ENCODE measurements around the gene SDS. TPM values are rescaled to one million over a fixed set of nuclear protein-coding genes. Genes with fewer than 3 reads are reported as not detected.

Gene SDS
- total and polyA plus RNA-seq, 2 of the 13 experiments (the other 11 are each of a cell fraction or from before 2014, with no cell fraction given): not detected

GRCh38 chr12:113422030-113422885 is 18.6 kb upstream of the SDS start, which contains the start of gene SDSL (continued):
- TF ChIP-seq REST (IDR thresholded peaks at IDR 0.05; ENCODE audit: borderline replicate concordance in 1 of 2, low read depth in 1 of 2, low read length in 2 of 2) (peak in 1 of 2 experiments; percentile 64; a peak in 1 of 4 replicates), ZNF672 (CRISPR knock-in tag; IDR thresholded peaks at IDR 0.05) (no peak), TAF15 (IDR thresholded peaks at IDR 0.05; ENCODE audit: low read depth, low read length, poor library complexity, severe bottlenecking) (no peak), ZNF3 (CRISPR knock-in tag; IDR thresholded peaks at IDR 0.05) (no peak), NAIF1 (CRISPR knock-in tag; IDR thresholded peaks at IDR 0.05; ENCODE audit: borderline replicate concordance) (no peak), SALL1 (CRISPR knock-in tag; IDR thresholded peaks at IDR 0.05) (peak; percentile 55), KLF9 (CRISPR knock-in tag; IDR thresholded peaks at IDR 0.05; ENCODE audit: low read depth) (no peak), KMT2B (CRISPR knock-in tag; IDR thresholded peaks at IDR 0.05) (no peak), PAF1 (CRISPR knock-in tag; IDR thresholded peaks at IDR 0.05) (no peak), ZNF260 (CRISPR knock-in tag; IDR thresholded peaks at IDR 0.05; ENCODE audit: borderline replicate concordance, low read depth) (no peak), ZNF225 (CRISPR knock-in tag; IDR thresholded peaks at IDR 0.05) (0 out of 2 replicates have a peak, but pooled peaks have one; percentile 38), ZNF580 (CRISPR knock-in tag; IDR thresholded peaks at IDR 0.05; ENCODE audit: borderline replicate concordance, low read depth) (no peak), GPBP1L1 (CRISPR knock-in tag; IDR thresholded peaks at IDR 0.05) (no peak), TCF7 (IDR thresholded peaks at IDR 0.05; ENCODE audit: low read depth) (no peak), NR2C2 (CRISPR knock-in tag; IDR thresholded peaks at IDR 0.05; ENCODE audit: borderline replicate concordance) (no peak), SIN3B (IDR thresholded peaks at IDR 0.05; ENCODE audit: low read length) (no peak), ATF7-NPFF (CRISPR knock-in tag; IDR thresholded peaks at IDR 0.05; ENCODE audit: low read depth) (no peak)
- TF ChIP-seq, protein P1, sequence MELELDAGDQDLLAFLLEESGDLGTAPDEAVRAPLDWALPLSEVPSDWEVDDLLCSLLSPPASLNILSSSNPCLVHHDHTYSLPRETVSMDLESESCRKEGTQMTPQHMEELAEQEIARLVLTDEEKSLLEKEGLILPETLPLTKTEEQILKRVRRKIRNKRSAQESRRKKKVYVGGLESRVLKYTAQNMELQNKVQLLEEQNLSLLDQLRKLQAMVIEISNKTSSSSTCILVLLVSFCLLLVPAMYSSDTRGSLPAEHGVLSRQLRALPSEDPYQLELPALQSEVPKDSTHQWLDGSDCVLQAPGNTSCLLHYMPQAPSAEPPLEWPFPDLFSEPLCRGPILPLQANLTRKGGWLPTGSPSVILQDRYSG (CRISPR knock-in tag; IDR thresholded peaks at IDR 0.05): no peak
- TF ChIP-seq, protein P2, sequence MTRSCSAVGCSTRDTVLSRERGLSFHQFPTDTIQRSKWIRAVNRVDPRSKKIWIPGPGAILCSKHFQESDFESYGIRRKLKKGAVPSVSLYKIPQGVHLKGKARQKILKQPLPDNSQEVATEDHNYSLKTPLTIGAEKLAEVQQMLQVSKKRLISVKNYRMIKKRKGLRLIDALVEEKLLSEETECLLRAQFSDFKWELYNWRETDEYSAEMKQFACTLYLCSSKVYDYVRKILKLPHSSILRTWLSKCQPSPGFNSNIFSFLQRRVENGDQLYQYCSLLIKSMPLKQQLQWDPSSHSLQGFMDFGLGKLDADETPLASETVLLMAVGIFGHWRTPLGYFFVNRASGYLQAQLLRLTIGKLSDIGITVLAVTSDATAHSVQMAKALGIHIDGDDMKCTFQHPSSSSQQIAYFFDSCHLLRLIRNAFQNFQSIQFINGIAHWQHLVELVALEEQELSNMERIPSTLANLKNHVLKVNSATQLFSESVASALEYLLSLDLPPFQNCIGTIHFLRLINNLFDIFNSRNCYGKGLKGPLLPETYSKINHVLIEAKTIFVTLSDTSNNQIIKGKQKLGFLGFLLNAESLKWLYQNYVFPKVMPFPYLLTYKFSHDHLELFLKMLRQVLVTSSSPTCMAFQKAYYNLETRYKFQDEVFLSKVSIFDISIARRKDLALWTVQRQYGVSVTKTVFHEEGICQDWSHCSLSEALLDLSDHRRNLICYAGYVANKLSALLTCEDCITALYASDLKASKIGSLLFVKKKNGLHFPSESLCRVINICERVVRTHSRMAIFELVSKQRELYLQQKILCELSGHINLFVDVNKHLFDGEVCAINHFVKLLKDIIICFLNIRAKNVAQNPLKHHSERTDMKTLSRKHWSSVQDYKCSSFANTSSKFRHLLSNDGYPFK (CRISPR knock-in tag; IDR thresholded peaks at IDR 0.05; ENCODE audit: borderline replicate concordance): peak; percentile 40
- TF ChIP-seq, protein P3, sequence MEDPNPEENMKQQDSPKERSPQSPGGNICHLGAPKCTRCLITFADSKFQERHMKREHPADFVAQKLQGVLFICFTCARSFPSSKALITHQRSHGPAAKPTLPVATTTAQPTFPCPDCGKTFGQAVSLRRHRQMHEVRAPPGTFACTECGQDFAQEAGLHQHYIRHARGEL (CRISPR knock-in tag; IDR thresholded peaks at IDR 0.05): no peak
